WTC11 (cell line): ENCODE measurements around the gene RNASEH2C. TPM values are rescaled to one million over a fixed set of nuclear protein-coding genes. Genes with fewer than 3 reads are reported as not detected.

ENCODE experiments used
- ATAC-seq: fragments of 200-7000 bp; cut with Tn5 transposase; 2 replicates; pipeline ENCODE4 v1.10.0; 2021; ENCODE audit warnings: mild to moderate bottlenecking, moderate library complexity
- CTCF ChIA-PET: fragments of 300-600 bp; sonication (Branson Sonifier 250); formaldehyde crosslinking; loops from one replicate; lab custom pipeline; 2021; ENCODE audit warnings: antibody characterized with exemption; lab: Charles Lee
- POLR2A ChIA-PET: fragments of 350-600 bp; sonication (Branson Sonifier 250); formaldehyde crosslinking; loops from one replicate; lab custom pipeline; 2021; ENCODE audit warnings: antibody characterized with exemption; lab: Charles Lee
- DNase-seq: peaks from one replicate; pipeline ENCODE4 v3.0.0; 2021; ENCODE audit warnings: low spot score
- H3K27ac Mint-ChIP-seq: 2 replicates; pipeline ENCODE4 v1.8.0; 2021; ENCODE audit warnings: mixed read lengths
- H3K27me3 Mint-ChIP-seq: 2 replicates; pipeline ENCODE4 v1.8.0; 2021; ENCODE audit warnings: low read depth, mild to moderate bottlenecking, moderate library complexity, mixed read lengths
- H3K36me3 Mint-ChIP-seq: 2 replicates; pipeline ENCODE4 v1.8.0; 2021; ENCODE audit warnings: mixed read lengths
- H3K4me1 Mint-ChIP-seq: 2 replicates; pipeline ENCODE4 v1.8.0; 2022; ENCODE audit warnings: mixed read lengths
- H3K4me3 Mint-ChIP-seq: 2 replicates; pipeline ENCODE4 v1.8.0; 2021; ENCODE audit warnings: mild to moderate bottlenecking, moderate library complexity, mixed read lengths
- H3K9me3 Mint-ChIP-seq: 2 replicates; pipeline ENCODE4 v1.8.0; 2021; ENCODE audit warnings: mixed read lengths
- ATF2 ChIP-seq: sonication (generic); formaldehyde crosslinking; IDR thresholded peaks from 2 replicates; pipeline ENCODE4 v1.8.1; 2022; ENCODE audit warnings: low read depth, missing genetic modification reagents, borderline replicate concordance
- CREB1 ChIP-seq: sonication (generic); formaldehyde crosslinking; IDR thresholded peaks from 2 replicates; pipeline ENCODE4 v1.8.0; 2023; ENCODE audit warnings: mild to moderate bottlenecking, missing genetic modification reagents
- E2F5 ChIP-seq: sonication (generic); formaldehyde crosslinking; IDR thresholded peaks from 2 replicates; pipeline ENCODE4 v1.8.1; 2022; ENCODE audit warnings: mild to moderate bottlenecking, moderate library complexity, missing genetic modification reagents
- ESRRA ChIP-seq: sonication (generic); formaldehyde crosslinking; IDR thresholded peaks from 2 replicates; pipeline ENCODE4 v1.8.1; 2022; ENCODE audit warnings: mild to moderate bottlenecking, missing genetic modification reagents, borderline replicate concordance
- FOXK1 ChIP-seq: sonication (generic); formaldehyde crosslinking; IDR thresholded peaks from 2 replicates; pipeline ENCODE4 v1.8.0; 2022; ENCODE audit warnings: mild to moderate bottlenecking, moderate library complexity, missing genetic modification reagents
- IRF2 ChIP-seq: sonication (generic); formaldehyde crosslinking; IDR thresholded peaks from 2 replicates; pipeline ENCODE4 v1.8.0; 2022; ENCODE audit warnings: low read depth, missing genetic modification reagents, borderline replicate concordance
- KAT7 ChIP-seq: sonication (generic); formaldehyde crosslinking; IDR thresholded peaks from 2 replicates; pipeline ENCODE4 v1.8.1; 2023; ENCODE audit warnings: missing genetic modification reagents, mild to moderate bottlenecking, borderline replicate concordance
- NFE2L1 ChIP-seq: sonication (generic); formaldehyde crosslinking; IDR thresholded peaks from 2 replicates; pipeline ENCODE4 v1.8.1; 2023; ENCODE audit warnings: missing genetic modification reagents
- OVOL2 ChIP-seq: fragments of 250-450 bp; sonication (Bioruptor Pico); IDR thresholded peaks from 2 replicates; pipeline ENCODE4 v1.9.0; 2021; ENCODE audit warnings: mild to moderate bottlenecking, borderline replicate concordance
- PRDM15 ChIP-seq: sonication (generic); formaldehyde crosslinking; IDR thresholded peaks from 2 replicates; pipeline ENCODE4 v1.8.0; 2022; ENCODE audit warnings: missing genetic modification reagents
- ZNF512 ChIP-seq: sonication (generic); formaldehyde crosslinking; IDR thresholded peaks from 2 replicates; pipeline ENCODE4 v1.8.1; 2022; ENCODE audit warnings: missing genetic modification reagents, borderline replicate concordance
- ZSCAN18 ChIP-seq: fragments of 250-450 bp; sonication (Bioruptor Pico); IDR thresholded peaks from 2 replicates; pipeline ENCODE4 v2.1.2; 2022; ENCODE audit warnings: mild to moderate bottlenecking, moderate library complexity
- total RNA-seq: library from RNA; stranded (reverse); gene quantifications from 3 replicates; pipeline ENCODE4 v1.2.3, GENCODE V29; 2021

The RNASEH2C gene
- total RNA-seq, 1 experiment from 2014 or later = 42.1 TPM

- peaks cover 27% of the 10 kb centered on the region for H3K27me3 Mint-ChIP-seq
- no peaks in the 10 kb centered on the region for H3K4me1 Mint-ChIP-seq
- ATAC-seq = no peak
- H3K27ac Mint-ChIP-seq = no peak overlapping the region
- CTCF ChIA-PET = interaction anchor here (1.1 kb wide), 1 partner anchor 49 kb away, joined by 6 read pairs; no protein-coding TSS in a partner anchor
- DNase-seq = no peak
- no peak overlapping the region for H3K4me3 Mint-ChIP-seq
- TF ChIP-seq ZNF512 (no peak), E2F5 (CRISPR knock-in tag) (no peak), ZSCAN18 (CRISPR knock-in tag) (no peak)
- H3K36me3 Mint-ChIP-seq = peaks cover 2% of the 10 kb centered on the region
- peaks cover 19% of the 10 kb centered on the region for H3K9me3 Mint-ChIP-seq
- POLR2A ChIA-PET = no interaction called here
These were observed 9.9 kb upstream of the RNASEH2C start for GRCh38 chr11:65730461-65730860.

GRCh38 chr11:65727865-65728264, 7.3 kb upstream of the RNASEH2C start:
- DNase-seq (no peak), ATAC-seq (no peak)
- H3K27ac Mint-ChIP-seq = no peak overlapping the region
- H3K36me3 Mint-ChIP-seq = no peaks in the 10 kb centered on the region
- H3K27me3 Mint-ChIP-seq = peaks cover 22% of the 10 kb centered on the region
- TF ChIP-seq IRF2 (CRISPR knock-in tag) = no peak
- no peak for TF ChIP-seq OVOL2 (CRISPR knock-in tag)
- no peak for TF ChIP-seq ZSCAN18 (CRISPR knock-in tag)
- no peak for TF ChIP-seq CREB1 (CRISPR knock-in tag)
- TF ChIP-seq PRDM15 (CRISPR knock-in tag) = no peak
- no peak for TF ChIP-seq ESRRA
- TF ChIP-seq KAT7 (CRISPR knock-in tag) = no peak
- no peak for TF ChIP-seq NFE2L1 (CRISPR knock-in tag)
- no peak for TF ChIP-seq FOXK1 (CRISPR knock-in tag)
- TF ChIP-seq ATF2 (CRISPR knock-in tag) = no peak
- no peak overlapping the region for H3K4me3 Mint-ChIP-seq
- ChIA-PET POLR2A (interaction anchor here (1.0 kb wide), 1 partner anchor 8 kb away, joined by 3 read pairs; no protein-coding TSS in a partner anchor), CTCF (interaction anchor here (0.6 to 2.5 kb wide), 8 partner anchors 15 to 160 kb away, joined by 3 to 15 read pairs (median 5); partner anchors contain the start of genes FIBP and KAT5)
- H3K9me3 Mint-ChIP-seq = peaks cover 7% of the 10 kb centered on the region
- H3K4me1 Mint-ChIP-seq = no peaks in the 10 kb centered on the region
